GM23248 (cell line): ENCODE results near the gene MX1. TPM values are rescaled to one million over a fixed set of nuclear protein-coding genes. Genes with fewer than 3 reads are reported as not detected.

ENCODE experiments used
- DNase-seq: peaks from one replicate; pipeline ENCODE4 v3.0.0-alpha.2; 2015
- H2AFZ ChIP-seq: fragments of 200-600 bp; sonication (generic); 2 replicates; pipeline ENCODE4 v1.6.1; 2016; ENCODE audit warnings: antibody characterized with exemption
- H3F3A ChIP-seq: fragments of 200-600 bp; sonication (generic); 2 replicates; pipeline ENCODE4 v1.6.1; 2016; ENCODE audit warnings: mild to moderate bottlenecking, antibody characterized with exemption, mixed run types; ENCODE audit not compliant: insufficient read depth
- H3K27ac ChIP-seq: fragments of 200-600 bp; sonication (generic); 2 replicates; pipeline ENCODE4 v1.5.1; 2016; ENCODE audit warnings: mild to moderate bottlenecking
- H3K27me3 ChIP-seq: fragments of 200-600 bp; sonication (generic); replicated peaks from 2 replicates; pipeline ENCODE4 v1.6.1; 2016; ENCODE audit warnings: mild to moderate bottlenecking; ENCODE audit not compliant: insufficient read depth
- H3K36me3 ChIP-seq: fragments of 200-600 bp; sonication (generic); 2 replicates; pipeline ENCODE4 v1.6.1; 2016; ENCODE audit warnings: low read depth, mild to moderate bottlenecking
- H3K4me1 ChIP-seq: fragments of 200-600 bp; sonication (generic); 2 replicates; pipeline ENCODE4 v1.6.1; 2016; ENCODE audit warnings: mild to moderate bottlenecking; ENCODE audit not compliant: insufficient read depth
- H3K4me2 ChIP-seq: fragments of 200-600 bp; sonication (generic); one replicate; pipeline ENCODE4 v1.6.1; 2016; ENCODE audit warnings: mild to moderate bottlenecking; ENCODE audit not compliant: unreplicated experiment
- H3K4me3 ChIP-seq: fragments of 200-600 bp; sonication (generic); 2 replicates; pipeline ENCODE4 v1.5.1; 2016; ENCODE audit warnings: mild to moderate bottlenecking
- H3K79me2 ChIP-seq: fragments of 200-600 bp; sonication (generic); 2 replicates; pipeline ENCODE4 v1.6.1; 2016; ENCODE audit warnings: mild to moderate bottlenecking; ENCODE audit not compliant: insufficient read depth
- H3K9ac ChIP-seq: fragments of 200-600 bp; sonication (generic); 2 replicates; pipeline ENCODE4 v1.6.1; 2016; ENCODE audit warnings: mild to moderate bottlenecking
- H3K9me2 ChIP-seq: fragments of 200-600 bp; sonication (generic); 2 replicates; pipeline ENCODE4 v1.6.1; 2016; ENCODE audit warnings: mixed run types, mild to moderate bottlenecking, moderate library complexity; ENCODE audit not compliant: insufficient read depth
- H3K9me3 ChIP-seq: fragments of 200-600 bp; sonication (generic); one replicate; pipeline ENCODE4 v1.6.1; 2017; ENCODE audit warnings: low read depth
- H4K20me1 ChIP-seq: fragments of 200-600 bp; sonication (generic); 2 replicates; pipeline ENCODE4 v1.6.0; 2016; ENCODE audit not compliant: insufficient read depth
- EZH2 ChIP-seq: fragments of 200-600 bp; sonication (generic); IDR thresholded peaks from 2 replicates; pipeline ENCODE4 v1.6.1; 2018; ENCODE audit warnings: antibody characterized with exemption, mild to moderate bottlenecking; ENCODE audit not compliant: insufficient read depth, poor library complexity, severe bottlenecking
- EZH2phosphoT487 ChIP-seq: fragments of 200-600 bp; sonication (generic); IDR thresholded peaks from 2 replicates; pipeline ENCODE4 v1.6.1; 2018; ENCODE audit warnings: antibody characterized with exemption, moderate library complexity, mild to moderate bottlenecking, low read depth; ENCODE audit not compliant: insufficient read depth
- WGBS, 2 experiments: methylation state at CpG; one replicate each; pipeline ENCODE4 v1.1.6; 2015 to 2017; ENCODE audit warnings: low lambda C conversion rate in 2 of 2, low coverage in 1 of 2; ENCODE audit errors: missing lambda C conversion rate in 2 of 2; 5-methylcytosine and 5-hydroxymethylcytosine counted together
- in situ Hi-C: fragments of 300-500 bp; cut with MboI; formaldehyde crosslinking; loops from 2 replicates; pipeline ENCODE4 v1.15.0; 2020
- polyA plus RNA-seq: library from polyadenylated mRNA; unstranded; fragments of >200 nt; fragmentation: Nextera tagmentation; extraction: Ambion mirVana; gene quantifications from 2 replicates; pipeline ENCODE4 v1.2.1, GENCODE V29; 2016
- total RNA-seq: library from RNA; depleted of rRNA; stranded (reverse); fragments of >200 nt; shearing (Covaris generic); gene quantifications from 2 replicates; pipeline ENCODE4 v1.2.3, GENCODE V29; 2014

Gene MX1
- total and polyA plus RNA-seq, 2 experiments from 2014 or later: 1.6 to 1.9 TPM

- H3K79me2 ChIP-seq: no peaks in the 10 kb centered on the region
- H3K36me3 ChIP-seq: no peaks in the 10 kb centered on the region
- no peak for TF ChIP-seq EZH2phosphoT487
- no peak for TF ChIP-seq EZH2
- no peaks in the 10 kb centered on the region for H3K27me3 ChIP-seq
- H3K9me3 ChIP-seq: no peaks in the 10 kb centered on the region
- H4K20me1 ChIP-seq: no peaks in the 10 kb centered on the region
- 65 to 70% methylated on average over 10 of the region's 10 CpGs for WGBS, 2 experiments
- no peak overlapping the region for H3K27ac ChIP-seq
- no peak for DNase-seq
- H3K9ac ChIP-seq: no peak overlapping the region
- H2AFZ ChIP-seq: no peak overlapping the region
- H3K4me1 ChIP-seq: no peaks in the 10 kb centered on the region
- in situ Hi-C loops: no loop called here
- no peaks in the 10 kb centered on the region for H3F3A ChIP-seq
- H3K4me3 ChIP-seq: no peak overlapping the region
- H3K4me2 ChIP-seq: no peak overlapping the region
- H3K9me2 ChIP-seq: no peaks in the 10 kb centered on the region
These were observed 6.8 kb downstream of the MX1 start for GRCh38 chr21:41432562-41433460.

GRCh38 chr21:41433566-41433965 lies 7.5 kb downstream of the MX1 start:
- Histone ChIP-seq H3K27me3 (no peaks in the 10 kb centered on the region), H3K4me2 (no peak overlapping the region), H3K36me3 (no peaks in the 10 kb centered on the region), H4K20me1 (no peaks in the 10 kb centered on the region), H3K9ac (no peak overlapping the region), H2AFZ (no peak overlapping the region), H3F3A (no peaks in the 10 kb centered on the region), H3K79me2 (no peaks in the 10 kb centered on the region), H3K4me3 (no peak overlapping the region), H3K9me3 (no peaks in the 10 kb centered on the region), H3K9me2 (no peaks in the 10 kb centered on the region), H3K4me1 (no peaks in the 10 kb centered on the region), H3K27ac (no peak overlapping the region)
- no peak for DNase-seq
- TF ChIP-seq EZH2: no peak
- TF ChIP-seq EZH2phosphoT487: no peak
- in situ Hi-C loops: no loop called here
- 79 to 81% methylated on average over 2 of the region's 2 CpGs for WGBS, 2 experiments

GRCh38 chr21:41435706-41436105 lies 9.7 kb downstream of the MX1 start:
- H4K20me1 ChIP-seq: no peaks in the 10 kb centered on the region
- no peaks in the 10 kb centered on the region for H3K36me3 ChIP-seq
- no peak overlapping the region for H3K27ac ChIP-seq
- H3K4me2 ChIP-seq: no peak overlapping the region
- 77 to 83% methylated on average over 11 of the region's 11 CpGs for WGBS, 2 experiments
- TF ChIP-seq EZH2phosphoT487: no peak
- in situ Hi-C loops: no loop called here
- H3K9me2 ChIP-seq: no peaks in the 10 kb centered on the region
- H3F3A ChIP-seq: no peaks in the 10 kb centered on the region
- no peak overlapping the region for H3K4me3 ChIP-seq
- no peaks in the 10 kb centered on the region for H3K79me2 ChIP-seq
- no peak overlapping the region for H3K9ac ChIP-seq
- no peaks in the 10 kb centered on the region for H3K27me3 ChIP-seq
- no peaks in the 10 kb centered on the region for H3K4me1 ChIP-seq
- no peak for DNase-seq
- H2AFZ ChIP-seq: no peak overlapping the region
- no peaks in the 10 kb centered on the region for H3K9me3 ChIP-seq

GRCh38 chr21:41437729-41438128 lies 11.7 kb downstream of the MX1 start:
- H3K9me2 ChIP-seq: no peaks in the 10 kb centered on the region
- 53 to 59% methylated on average over 2 of the region's 2 CpGs for WGBS, 2 experiments
- H3K27me3 ChIP-seq: no peaks in the 10 kb centered on the region
- H3K4me3 ChIP-seq: no peak overlapping the region
- H3K9me3 ChIP-seq: no peaks in the 10 kb centered on the region
- in situ Hi-C loops: no loop called here
- TF ChIP-seq EZH2 (no peak), EZH2phosphoT487 (no peak)
- no peaks in the 10 kb centered on the region for H3F3A ChIP-seq
- H3K4me2 ChIP-seq: no peak overlapping the region
- H3K36me3 ChIP-seq: no peaks in the 10 kb centered on the region
- no peaks in the 10 kb centered on the region for H3K79me2 ChIP-seq
- no peaks in the 10 kb centered on the region for H3K4me1 ChIP-seq
- no peaks in the 10 kb centered on the region for H4K20me1 ChIP-seq
- DNase-seq: no peak
- H2AFZ ChIP-seq: no peak overlapping the region
- no peak overlapping the region for H3K9ac ChIP-seq
- no peak overlapping the region for H3K27ac ChIP-seq
